Prostate gland (tissue), 2 donors: Measurements from ENCODE around the gene DYNLT2B.

Experiments
- POLR2AphosphoS5 ChIP-seq: sonication (generic); formaldehyde crosslinking; IDR thresholded peaks from one replicate; pipeline ENCODE4 v1.6.1; 2017; ENCODE audit warnings: antibody characterized with exemption
- TF ChIP-seq, protein P1 (sequence below), 4 experiments: fragments of 200-600 bp in 2 of 4; fragments of 450-650 bp in 2 of 4; sonication (generic) in 2 of 4; IDR thresholded peaks; 1 replicate in 3 of 4; 2 replicates in 1 of 4; pipeline ENCODE4 v1.5.1; 2016 to 2019; ENCODE audit warnings: antibody characterized with exemption in 4 of 4, mild to moderate bottlenecking in 2 of 4, moderate library complexity in 2 of 4

DNA sequence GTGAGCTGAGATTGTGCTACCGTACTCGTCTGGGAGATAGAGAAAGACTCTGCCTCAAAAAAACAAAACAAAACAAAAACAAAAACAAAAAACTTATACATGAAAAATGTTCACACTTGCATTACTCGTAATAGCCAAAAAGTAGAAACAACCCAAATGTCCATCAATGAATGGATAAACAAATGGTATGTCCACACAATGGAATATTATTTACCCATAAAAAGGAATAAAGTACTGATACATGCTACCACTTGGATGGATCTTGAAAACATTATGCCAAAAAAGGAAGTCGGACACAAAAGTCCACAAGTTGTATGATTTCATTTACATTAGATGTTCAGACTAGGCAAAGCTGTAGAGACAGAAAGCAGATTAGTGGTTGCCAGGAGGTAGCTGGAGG, 57.3 kb downstream of the DYNLT2B start:
- TF ChIP-seq, protein P1, sequence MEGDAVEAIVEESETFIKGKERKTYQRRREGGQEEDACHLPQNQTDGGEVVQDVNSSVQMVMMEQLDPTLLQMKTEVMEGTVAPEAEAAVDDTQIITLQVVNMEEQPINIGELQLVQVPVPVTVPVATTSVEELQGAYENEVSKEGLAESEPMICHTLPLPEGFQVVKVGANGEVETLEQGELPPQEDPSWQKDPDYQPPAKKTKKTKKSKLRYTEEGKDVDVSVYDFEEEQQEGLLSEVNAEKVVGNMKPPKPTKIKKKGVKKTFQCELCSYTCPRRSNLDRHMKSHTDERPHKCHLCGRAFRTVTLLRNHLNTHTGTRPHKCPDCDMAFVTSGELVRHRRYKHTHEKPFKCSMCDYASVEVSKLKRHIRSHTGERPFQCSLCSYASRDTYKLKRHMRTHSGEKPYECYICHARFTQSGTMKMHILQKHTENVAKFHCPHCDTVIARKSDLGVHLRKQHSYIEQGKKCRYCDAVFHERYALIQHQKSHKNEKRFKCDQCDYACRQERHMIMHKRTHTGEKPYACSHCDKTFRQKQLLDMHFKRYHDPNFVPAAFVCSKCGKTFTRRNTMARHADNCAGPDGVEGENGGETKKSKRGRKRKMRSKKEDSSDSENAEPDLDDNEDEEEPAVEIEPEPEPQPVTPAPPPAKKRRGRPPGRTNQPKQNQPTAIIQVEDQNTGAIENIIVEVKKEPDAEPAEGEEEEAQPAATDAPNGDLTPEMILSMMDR (IDR thresholded peaks at IDR 0.05) = no peak
- TF ChIP-seq POLR2AphosphoS5 = no peak
